Psoas muscle (tissue), 8 donors: ENCODE results near the gene CGGBP1. TPM values are rescaled to one million over a fixed set of nuclear protein-coding genes. Genes with fewer than 3 reads are reported as not detected.
"Not testable (repeated sequence)": the region's sequence is repeated elsewhere in the genome, so short reads cannot be mapped to it uniquely, and the experiment has no call there.

Experiments
- ATAC-seq, 4 donors: fragments of 200-7000 bp; cut with Tn5 transposase; one replicate each; pipeline ENCODE4 v1.9.1; 2020; ENCODE audit warnings: moderate library complexity in 3 of 4, mild to moderate bottlenecking in 2 of 4
- DNase-seq, 2 donors: peaks; one replicate each; pipeline ENCODE4 v3.0.0-alpha.2; 2020
- H3K27ac ChIP-seq: fragments of 200-600 bp; one replicate; pipeline ENCODE4 v1.8.0; 2022
- H3K27me3 ChIP-seq, 3 donors: fragments of 200-600 bp in 1 of 3; one replicate each; pipeline versions ENCODE4 v1.6.1 to v1.8.0; 2013 to 2022; ENCODE audit warnings: low read length in 2 of 3, mild to moderate bottlenecking in 2 of 3, moderate library complexity in 1 of 3; ENCODE audit not compliant: insufficient read depth in 3 of 3
- H3K36me3 ChIP-seq, 2 donors: fragments of 200-600 bp in 1 of 2; one replicate each; pipeline versions ENCODE4 v1.6.1 to v1.8.0; 2013 to 2022; ENCODE audit warnings: low read depth in 1 of 2, mild to moderate bottlenecking in 1 of 2, moderate library complexity in 1 of 2; ENCODE audit not compliant: insufficient read depth in 1 of 2
- H3K4me1 ChIP-seq: fragments of 200-600 bp; one replicate; pipeline ENCODE4 v1.8.0; 2022
- H3K4me3 ChIP-seq: fragments of 200-600 bp; one replicate; pipeline ENCODE4 v1.8.0; 2022; ENCODE audit warnings: mild to moderate bottlenecking
- H3K9me3 ChIP-seq: fragments of 200-600 bp; one replicate; pipeline ENCODE4 v1.8.0; 2022
- CTCF ChIP-seq: fragments of 200-600 bp; IDR thresholded peaks from one replicate; pipeline ENCODE4 v1.8.0; 2022; ENCODE audit warnings: antibody characterized with exemption
- WGBS, 3 donors: extraction: QIAGEN DNeasy Blood & Tissue Kit; methylation state at CpG; one replicate each; pipeline versions ENCODE4 v1.1.6 to v1.1.7; 2013; 5-methylcytosine and 5-hydroxymethylcytosine counted together
- intact Hi-C, 2 donors: fragments of 100-400 bp; cut with DNase I; formaldehyde crosslinking; loops; one replicate each; pipeline versions ENCODE4 v1.11.0 to v1.14.2; 2022
- polyA plus RNA-seq, 3 donors: library from polyadenylated mRNA; stranded (reverse); fragments of 200-250 nt; gene quantifications; one replicate each; pipeline ENCODE4 v1.2.3, GENCODE V29; 2013
- total RNA-seq, 4 donors: library from RNA; stranded (reverse); fragmentation: NEBNext Ultra II Directional in 2 of 4; extraction: Animal tissue kit (Norgen Biotek cat#: 25700) in 2 of 4; gene quantifications; one replicate each; pipeline versions ENCODE4 v1.2.1 to v1.2.4, GENCODE V29; 2021 to 2023
- donor health status: healthy with polysubstance abuse.
- donor health status: DM: no; HTN: no; CAD: no; lungs with moderate emphysema.
- donor health status: Bipolar disorder and iron deficiency.
- donor health status: healthy.
- donor health status: DM: yes; HTN: yes; CAD: no.
- donor health status: DM: no; HTN: no; CAD: no.
- donor health status: DM: no; HTN: no; CAD: no.
- donor health status: DM: yes; HTN: yes; CAD: no.

Gene CGGBP1
- total and polyA plus RNA-seq, 7 donors, result 27.4 to 63.2 (median 43.4) TPM

DNA sequence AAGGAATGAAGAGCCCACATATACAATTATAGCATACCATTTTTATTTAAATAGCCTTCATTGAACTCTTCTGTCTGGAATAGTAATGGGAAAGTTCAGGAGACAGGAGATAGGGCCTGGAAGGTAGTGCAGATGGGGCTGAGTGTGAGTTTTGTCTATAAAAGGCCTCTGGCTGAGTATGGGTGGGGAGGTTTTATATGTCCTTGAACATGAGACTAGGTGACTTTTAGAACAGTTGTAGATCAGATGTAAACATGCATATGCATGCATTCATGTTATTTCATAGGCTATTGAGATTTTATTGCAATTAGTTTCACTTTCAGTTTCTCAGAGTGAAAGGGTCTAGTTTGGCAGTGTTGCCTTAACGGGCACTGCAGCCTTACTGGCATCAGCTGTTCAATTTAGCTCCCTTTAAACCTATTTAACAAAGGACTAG is 27.1 kb downstream of the CGGBP1 start:
- intact Hi-C loops, result no loop called here
- Histone ChIP-seq H3K9me3 (no peaks in the 10 kb centered on the region), H3K4me1 (peaks cover 3% of the 10 kb centered on the region), H3K27me3 (no peaks in the 10 kb centered on the region), H3K27ac (peak overlapping the region; percentile 51), H3K4me3 (peak overlapping the region; percentile 67), H3K36me3 (no peaks in the 10 kb centered on the region)
- no peak for DNase-seq
- 0% methylated on average over 1 of the region's 1 CpG for WGBS, 3 donors
- no peak for TF ChIP-seq CTCF
- ATAC-seq, result peak in 2 of 4 donors; percentile 38 to 59

GRCh38 chr3:88030210-88030609 is 28.6 kb downstream of the CGGBP1 start:
- intact Hi-C loops, result no loop called here

DNA sequence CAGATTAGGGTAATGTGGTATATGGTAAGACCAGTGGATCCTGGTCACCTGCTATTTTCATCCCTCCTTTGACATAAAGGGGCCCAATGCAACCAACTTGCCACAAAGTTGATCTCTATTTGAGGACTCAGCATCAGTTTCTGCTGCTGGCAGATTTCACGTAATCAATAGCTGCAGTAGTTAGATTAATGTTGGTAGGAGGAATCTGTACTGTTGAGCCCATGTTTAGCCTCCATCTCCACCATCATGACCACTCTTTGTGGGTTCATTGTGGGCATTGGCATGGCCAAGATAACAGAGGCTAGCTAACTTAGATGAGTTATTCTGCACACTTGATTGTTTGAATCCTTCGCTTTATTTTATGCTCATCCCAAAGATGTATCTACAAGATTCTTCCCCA is 29.9 kb downstream of the CGGBP1 start:
- intact Hi-C loops, result no loop called here
- Histone ChIP-seq H3K27me3 (no peaks in the 10 kb centered on the region), H3K9me3 (no peaks in the 10 kb centered on the region), H3K36me3 (no peaks in the 10 kb centered on the region), H3K27ac (no peak overlapping the region), H3K4me1 (peaks cover 3% of the 10 kb centered on the region), H3K4me3 (no peak overlapping the region)
- no peak for ATAC-seq
- 97 to 100% (median 97%) methylated on average over 2 of the region's 2 CpGs for WGBS, 3 donors
- DNase-seq, result no peak
- no peak for TF ChIP-seq CTCF

More at GRCh38 chr3:88030210-88030609, 28.6 kb downstream of the CGGBP1 start:
- Histone ChIP-seq H3K9me3 (no peaks in the 10 kb centered on the region), H3K36me3 (no peaks in the 10 kb centered on the region), H3K27ac (no peak overlapping the region), H3K4me3 (peak overlapping the region; percentile 9), H3K27me3 (no peaks in the 10 kb centered on the region), H3K4me1 (peaks cover 3% of the 10 kb centered on the region)
- 31 to 43% (median 39%) methylated on average over 3 of the region's 3 CpGs for WGBS, 3 donors
- no peak for DNase-seq
- no peak for TF ChIP-seq CTCF
- ATAC-seq, result no peak

DNA sequence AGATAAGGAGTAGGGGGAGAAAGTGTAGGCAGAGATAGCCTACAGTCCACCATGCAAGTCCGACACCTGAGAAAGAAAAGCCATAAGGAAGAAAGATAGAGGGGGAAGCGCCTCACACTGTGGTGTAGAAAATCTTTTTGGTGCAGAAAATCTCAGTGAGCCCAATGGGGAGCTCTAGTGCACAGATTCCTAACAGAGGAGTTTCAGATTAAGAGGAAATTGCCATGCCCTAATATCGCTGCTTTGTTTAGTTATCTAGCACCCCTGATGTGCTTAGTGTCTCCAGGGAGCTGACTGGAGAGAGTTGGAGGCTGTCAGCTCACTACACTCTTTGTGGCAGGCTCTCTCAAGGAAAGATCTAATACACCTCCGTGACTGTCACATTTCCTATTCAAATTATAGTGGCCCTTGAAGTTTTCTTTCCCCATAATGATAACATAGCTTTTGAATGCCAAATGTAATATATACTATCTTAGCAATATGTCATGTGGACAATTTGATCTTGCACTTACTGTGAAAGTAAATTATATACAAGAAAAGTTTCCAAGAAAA is 33.7 kb downstream of the CGGBP1 start:
- Histone ChIP-seq H3K36me3 (no peaks in the 10 kb centered on the region), H3K27me3 (no peaks in the 10 kb centered on the region), H3K4me1 (no peaks in the 10 kb centered on the region), H3K4me3 (no peak overlapping the region), H3K9me3 (no peaks in the 10 kb centered on the region), H3K27ac (no peak overlapping the region)
- WGBS, 3 donors, result 70 to 80% (median 72%) methylated on average over 4 of the region's 4 CpGs
- no peak for ATAC-seq
- DNase-seq, result no peak
- no peak for TF ChIP-seq CTCF
- intact Hi-C loops, result no loop called here

GRCh38 chr3:88019024-88019423 is 39.8 kb downstream of the CGGBP1 start:
- no peak overlapping the region for H3K27ac ChIP-seq
- no peaks in the 10 kb centered on the region for H3K9me3 ChIP-seq
- no peaks in the 10 kb centered on the region for H3K36me3 ChIP-seq
- H3K27me3 ChIP-seq, result peaks cover 0 to 4% (median 0%) of the 10 kb centered on the region in 3 donors
- ATAC-seq (no peak), DNase-seq (no peak)
- no peaks in the 10 kb centered on the region for H3K4me1 ChIP-seq
- 57 to 61% (median 60%) methylated on average over 2 of the region's 2 CpGs for WGBS, 3 donors
- TF ChIP-seq CTCF, result no peak
- intact Hi-C loops, result no loop called here
- no peak overlapping the region for H3K4me3 ChIP-seq

DNA sequence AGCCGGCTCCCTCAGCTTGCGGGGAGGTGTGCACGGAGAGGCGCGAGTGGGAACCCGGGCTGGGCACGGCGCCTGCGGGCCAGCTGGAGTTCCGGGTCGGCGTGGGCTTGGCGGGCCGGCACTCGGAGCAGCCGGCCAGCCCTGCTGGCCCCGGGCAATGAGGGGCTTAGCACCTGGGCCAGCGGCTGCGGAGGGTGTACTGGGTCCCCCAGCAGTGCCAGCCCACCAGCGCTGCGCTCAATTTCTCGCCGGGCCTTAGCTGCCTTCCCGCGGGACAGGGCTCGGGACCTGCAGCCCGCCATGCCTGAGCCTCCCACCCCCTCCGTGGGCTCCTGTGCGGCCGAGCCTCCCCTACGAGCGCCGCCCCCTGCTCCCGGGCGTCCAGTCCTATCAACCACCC is 43.1 kb downstream of the CGGBP1 start:
- H3K36me3 ChIP-seq, ATAC-seq, H3K9me3 ChIP-seq, H3K4me1 ChIP-seq, intact Hi-C loops, H3K4me3 ChIP-seq, H3K27ac ChIP-seq, H3K27me3 ChIP-seq, DNase-seq: not testable (repeated sequence)
- WGBS, 3 donors, result 95 to 97% (median 96%) methylated on average over 21 to 35 of the region's 35 CpGs
